Neural progenitor cell (in vitro differentiated cells): ENCODE measurements around the gene DBNL.

ENCODE experiments used
- EZH2 ChIP-seq: fragments of 200-600 bp; sonication (generic); IDR thresholded peaks from 2 replicates; pipeline ENCODE4 v1.6.1; 2017; ENCODE audit warnings: antibody characterized with exemption, mild to moderate bottlenecking, moderate library complexity
- EZH2phosphoT487 ChIP-seq: fragments of 200-600 bp; sonication (generic); IDR thresholded peaks from 2 replicates; pipeline ENCODE4 v1.6.1; 2017; ENCODE audit warnings: antibody characterized with exemption
- TF ChIP-seq, protein P1 (sequence below): fragments of 200-600 bp; sonication (generic); IDR thresholded peaks from 2 replicates; pipeline ENCODE4 v1.5.1; 2017; ENCODE audit warnings: antibody characterized with exemption, mild to moderate bottlenecking

DNA sequence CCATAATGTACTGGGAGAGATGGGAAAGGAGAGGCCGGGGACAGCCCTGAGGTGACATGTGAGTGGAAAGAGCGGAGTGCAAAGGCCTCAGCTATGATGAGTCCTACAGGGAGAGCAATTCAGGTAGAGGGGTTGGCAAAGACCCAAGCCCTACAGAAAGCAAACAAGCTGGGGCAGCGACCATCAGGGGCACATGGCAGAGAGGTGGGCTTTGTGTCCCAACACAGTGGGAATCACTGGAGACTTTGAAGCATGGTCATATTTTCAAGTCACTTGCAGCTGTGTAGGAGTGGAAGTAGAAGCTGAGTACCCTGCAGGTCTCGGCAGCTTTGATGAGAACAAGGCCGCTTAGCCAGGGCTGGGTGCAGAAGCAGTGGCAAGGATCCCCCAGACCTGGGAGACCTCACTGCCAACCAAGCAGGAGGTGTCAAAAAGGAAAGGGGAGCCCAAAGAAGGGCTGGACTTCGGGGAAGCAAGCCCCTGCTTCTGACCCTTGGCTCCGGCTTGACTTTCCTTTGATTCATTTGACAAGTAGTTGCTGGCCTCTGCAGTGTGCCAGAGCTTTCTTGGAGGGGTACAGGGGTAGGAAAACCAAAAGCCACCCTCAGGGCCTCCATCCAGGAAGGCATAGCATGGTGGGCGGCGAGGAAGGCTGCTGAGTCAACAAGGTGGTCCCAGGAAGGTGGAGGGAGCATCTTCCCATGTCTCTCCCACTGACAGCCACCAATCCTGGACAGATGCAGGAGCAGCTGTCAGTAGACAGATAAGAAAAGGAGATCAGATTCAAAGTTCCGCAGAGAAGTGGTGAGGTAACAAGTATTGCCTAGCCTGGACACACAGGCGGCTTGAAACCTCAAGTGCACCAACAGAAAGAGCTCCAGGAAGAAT, 22.8 kb downstream of the DBNL start:
- TF ChIP-seq EZH2: no peak
- TF ChIP-seq, protein P1, sequence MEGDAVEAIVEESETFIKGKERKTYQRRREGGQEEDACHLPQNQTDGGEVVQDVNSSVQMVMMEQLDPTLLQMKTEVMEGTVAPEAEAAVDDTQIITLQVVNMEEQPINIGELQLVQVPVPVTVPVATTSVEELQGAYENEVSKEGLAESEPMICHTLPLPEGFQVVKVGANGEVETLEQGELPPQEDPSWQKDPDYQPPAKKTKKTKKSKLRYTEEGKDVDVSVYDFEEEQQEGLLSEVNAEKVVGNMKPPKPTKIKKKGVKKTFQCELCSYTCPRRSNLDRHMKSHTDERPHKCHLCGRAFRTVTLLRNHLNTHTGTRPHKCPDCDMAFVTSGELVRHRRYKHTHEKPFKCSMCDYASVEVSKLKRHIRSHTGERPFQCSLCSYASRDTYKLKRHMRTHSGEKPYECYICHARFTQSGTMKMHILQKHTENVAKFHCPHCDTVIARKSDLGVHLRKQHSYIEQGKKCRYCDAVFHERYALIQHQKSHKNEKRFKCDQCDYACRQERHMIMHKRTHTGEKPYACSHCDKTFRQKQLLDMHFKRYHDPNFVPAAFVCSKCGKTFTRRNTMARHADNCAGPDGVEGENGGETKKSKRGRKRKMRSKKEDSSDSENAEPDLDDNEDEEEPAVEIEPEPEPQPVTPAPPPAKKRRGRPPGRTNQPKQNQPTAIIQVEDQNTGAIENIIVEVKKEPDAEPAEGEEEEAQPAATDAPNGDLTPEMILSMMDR: no peak
- no peak for TF ChIP-seq EZH2phosphoT487
